Measurements from ENCODE around the gene SHLD3.
"Not testable (repeated sequence)": the region's sequence is repeated elsewhere in the genome, so short reads cannot be mapped to it uniquely, and the experiment has no call there.

The SHLD3 gene, protein sequence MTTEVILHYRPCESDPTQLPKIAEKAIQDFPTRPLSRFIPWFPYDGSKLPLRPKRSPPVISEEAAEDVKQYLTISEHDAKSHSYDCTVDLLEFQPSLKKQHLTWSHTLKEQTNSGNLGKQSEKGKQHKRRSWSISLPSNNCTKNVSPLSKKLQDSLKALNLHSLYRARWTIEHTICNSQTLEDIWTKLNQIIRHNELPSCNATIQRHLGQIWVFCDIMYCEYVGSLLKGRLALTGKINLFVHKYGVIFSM

DNA sequence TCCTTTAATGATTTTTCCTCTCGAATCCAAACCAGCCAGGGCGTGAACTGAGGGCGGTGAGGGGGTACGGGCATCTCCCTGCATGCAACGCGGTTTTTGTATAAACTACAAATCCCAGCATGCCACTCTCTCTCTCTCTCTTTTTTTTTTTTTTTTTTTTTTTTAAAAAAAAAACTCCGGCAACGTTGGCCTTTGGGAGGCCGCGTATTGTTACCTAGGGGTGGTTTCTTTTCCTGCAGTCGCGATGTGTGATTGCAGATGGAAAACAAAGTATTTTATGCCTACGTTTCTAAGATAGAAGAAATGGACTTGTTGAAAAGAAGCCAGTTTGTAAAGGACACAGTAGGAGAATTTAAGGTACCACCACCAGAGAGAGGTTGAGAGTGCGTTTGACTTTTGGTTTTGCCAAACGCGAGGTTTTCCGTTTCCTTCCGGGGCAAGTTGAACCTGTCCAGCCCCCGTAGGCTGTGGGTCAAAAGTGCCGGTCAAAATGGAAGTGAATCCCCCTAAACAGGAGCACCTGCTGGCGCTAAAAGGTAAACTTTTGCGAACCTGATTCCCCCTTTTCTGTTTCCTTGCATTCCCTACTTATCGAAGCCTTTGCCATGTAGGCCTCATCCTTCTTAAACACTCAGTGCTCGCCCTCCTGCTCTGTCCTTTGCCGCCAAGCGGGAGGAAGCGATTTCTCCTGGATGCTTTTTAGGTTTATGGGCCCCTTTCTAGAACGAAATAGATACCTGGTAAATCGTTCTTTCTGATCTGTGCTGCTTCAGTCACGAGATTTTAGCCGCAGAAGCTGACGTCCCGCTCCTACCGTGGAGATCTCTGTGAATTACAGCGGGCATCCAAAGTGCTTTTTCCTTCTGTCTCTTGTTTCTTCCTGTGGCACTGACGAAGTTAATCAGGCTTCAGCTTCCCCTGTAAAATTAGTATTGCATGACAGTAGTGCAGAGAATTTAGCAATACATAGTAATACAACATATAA is at the start of gene SHLD3, which contains the start of gene TRAPPC13:
SHLD3 (plus strand) TSS at position 457 of the 985 bp plus-strand sequence. CDS start 4,561 bp downstream, outside the sequence.
TRAPPC13 (plus strand) TSS at position 457 of the 985 bp plus-strand sequence; CDS start at position 491, 34 bp downstream.
- DNase-seq = peak; percentile 66

DNA sequence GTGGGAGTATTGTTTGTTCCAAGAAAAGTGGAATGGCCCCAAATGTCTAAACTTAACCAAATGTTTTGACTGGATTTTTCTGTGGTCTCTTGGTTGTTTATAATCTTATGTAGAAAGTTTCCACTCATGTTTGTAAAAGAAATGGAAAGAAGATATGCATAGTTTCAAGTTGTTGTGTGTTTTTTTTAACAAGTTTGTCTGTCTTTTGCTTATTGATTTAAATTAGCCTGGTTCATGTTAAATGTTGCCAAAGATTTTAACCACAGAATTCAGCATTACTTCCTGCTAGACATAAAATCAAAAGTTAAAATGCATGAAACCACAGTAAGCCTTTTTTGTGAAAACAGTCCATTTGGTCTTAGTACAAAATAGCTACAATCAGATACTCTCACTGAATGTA is 47.7 kb upstream of the SHLD3 start:
- DNase-seq = no peak

DNA sequence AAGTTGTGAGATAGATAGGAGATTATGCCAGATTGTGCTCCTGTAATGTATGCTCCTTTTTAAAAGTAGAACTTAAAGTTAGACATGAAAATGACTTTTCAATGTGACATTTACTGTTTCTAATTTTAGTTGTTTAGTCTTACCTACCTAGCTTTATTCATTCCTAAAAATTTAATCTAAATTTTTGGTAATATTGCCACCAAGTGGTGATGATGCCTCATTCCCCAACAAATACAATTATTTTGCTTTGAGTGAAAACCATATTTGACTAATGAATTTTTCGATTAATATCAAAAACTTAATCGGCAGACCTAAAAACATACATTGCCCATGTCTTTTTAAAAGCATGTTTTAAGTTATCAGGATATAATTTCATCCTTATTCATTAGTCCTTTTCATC is 36.1 kb upstream of the SHLD3 start:
- DNase-seq = no peak

DNA sequence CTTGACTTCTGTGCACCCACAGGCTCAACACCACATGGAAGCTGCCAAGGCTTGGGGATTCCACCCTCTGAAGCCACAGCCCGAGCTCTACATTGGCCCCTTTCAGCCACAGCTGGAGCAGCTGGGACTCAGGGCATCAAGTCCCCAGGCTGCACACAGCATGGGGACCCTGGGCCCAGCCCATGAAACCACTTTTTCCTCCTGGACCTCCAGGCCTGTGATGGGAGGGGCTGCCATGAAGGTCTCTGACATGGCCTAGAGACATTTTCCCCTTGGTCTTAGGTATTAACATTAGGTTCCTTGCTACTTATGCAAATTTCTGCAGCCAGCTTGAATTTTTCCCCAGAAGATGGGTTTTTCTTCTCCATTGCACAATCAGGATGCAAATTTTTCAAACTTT is 23.1 kb upstream of the SHLD3 start:
- DNase-seq = not testable (repeated sequence)

DNA sequence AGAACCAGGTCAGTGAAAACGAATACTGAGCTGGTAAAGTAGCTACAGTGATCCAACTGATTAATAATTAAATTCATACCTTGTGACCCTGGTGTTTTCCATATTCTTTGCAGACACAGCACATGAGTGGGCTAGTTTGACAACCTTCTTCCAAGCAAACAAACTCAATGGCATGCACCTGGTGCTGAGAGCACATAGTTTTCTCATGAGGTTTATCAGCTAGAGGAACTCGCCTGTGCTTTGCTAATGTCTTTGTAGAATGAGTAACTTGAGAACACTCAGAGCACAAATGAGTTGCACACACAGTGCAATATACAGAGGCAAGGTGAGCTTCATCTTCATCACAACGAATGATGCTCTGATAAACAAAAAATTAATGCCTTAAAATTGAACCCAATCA is 13.3 kb upstream of the SHLD3 start:
- DNase-seq = peak; percentile 65

DNA sequence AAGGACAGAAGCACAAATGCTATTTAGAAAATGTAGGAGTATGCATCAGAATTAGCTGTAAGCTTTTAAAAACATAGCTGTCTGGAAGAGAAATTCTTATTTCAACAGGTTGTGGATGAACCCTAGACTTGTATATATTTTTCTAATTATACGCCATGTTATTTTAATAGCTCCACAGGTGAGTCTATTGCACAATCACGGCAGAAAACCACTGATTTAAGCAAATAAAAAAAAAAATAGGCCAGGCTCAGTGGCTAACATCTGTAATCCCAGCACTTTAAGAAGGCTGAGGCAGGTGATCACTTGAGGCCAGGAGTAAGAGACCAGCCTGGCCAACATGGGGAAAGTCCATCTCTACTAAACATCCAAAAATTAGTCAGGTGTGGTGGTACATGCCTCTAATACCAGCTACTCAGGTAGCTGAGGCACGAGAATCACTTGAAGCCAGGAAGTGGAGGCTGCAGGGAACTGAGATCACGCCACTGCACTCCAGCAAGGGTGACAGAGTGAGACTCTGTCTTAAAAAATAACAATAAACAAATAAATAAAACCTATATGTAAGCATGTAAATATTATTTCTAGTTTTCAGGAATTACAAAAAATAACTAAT is 12.4 kb upstream of the SHLD3 start:
- DNase-seq = no peak

DNA sequence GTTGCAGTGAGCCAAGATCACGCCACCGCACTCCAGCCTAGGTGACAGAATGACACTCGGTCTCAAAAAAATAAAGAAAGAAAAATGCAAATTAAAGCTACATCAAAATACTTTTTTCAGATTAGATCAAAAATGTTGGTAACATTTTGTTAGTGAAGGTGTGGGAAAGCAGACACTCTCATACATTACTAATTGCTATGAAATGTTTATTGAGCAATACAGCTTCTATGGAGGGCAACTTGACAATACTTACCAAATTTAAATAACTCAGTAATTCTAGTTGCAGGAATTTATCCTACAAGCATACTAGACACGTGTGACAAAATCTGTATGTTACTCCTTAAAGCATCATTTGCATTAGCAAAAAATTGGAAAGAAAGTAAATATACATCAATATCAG is 4.8 kb upstream of the SHLD3 start:
- DNase-seq = no peak

DNA sequence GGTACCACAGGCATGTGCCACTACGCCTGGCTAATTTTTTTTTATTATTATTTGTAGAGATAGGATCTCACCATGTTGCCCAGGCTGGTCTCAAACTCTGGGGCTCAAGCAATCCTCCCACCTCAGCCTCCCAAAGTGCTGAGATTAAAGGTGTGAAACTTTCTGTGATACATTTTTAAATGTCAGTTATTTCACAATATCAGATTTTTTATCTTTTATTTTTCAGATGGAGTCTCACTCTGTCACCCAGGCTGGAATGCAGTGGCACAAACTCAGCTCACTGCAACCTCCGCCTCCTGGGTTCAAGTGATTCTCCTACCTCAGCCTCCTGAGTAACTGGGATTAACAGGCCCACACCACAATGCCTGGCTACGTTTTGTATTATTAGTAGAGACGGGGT is 2.9 kb upstream of the SHLD3 start:
- DNase-seq = not testable (repeated sequence)

DNA sequence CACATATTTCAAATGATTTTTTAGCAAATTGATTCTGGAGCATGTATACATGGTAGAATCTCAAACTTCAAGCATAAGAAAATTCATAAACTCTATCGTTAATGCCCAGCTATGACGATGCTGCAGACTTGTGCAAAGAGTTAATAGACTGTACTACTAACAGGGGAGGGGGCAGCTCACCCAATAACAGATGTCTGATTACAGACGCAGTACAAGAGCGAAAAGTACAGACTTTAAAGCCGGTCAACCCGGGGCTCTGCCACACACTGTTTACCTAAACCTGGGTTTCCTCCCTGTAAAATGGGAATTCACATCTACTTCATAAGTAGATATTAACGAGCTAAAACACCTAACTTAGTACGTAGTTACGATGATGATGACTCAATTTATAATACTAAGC is 1.3 kb upstream of the SHLD3 start:
- no peak for DNase-seq

DNA sequence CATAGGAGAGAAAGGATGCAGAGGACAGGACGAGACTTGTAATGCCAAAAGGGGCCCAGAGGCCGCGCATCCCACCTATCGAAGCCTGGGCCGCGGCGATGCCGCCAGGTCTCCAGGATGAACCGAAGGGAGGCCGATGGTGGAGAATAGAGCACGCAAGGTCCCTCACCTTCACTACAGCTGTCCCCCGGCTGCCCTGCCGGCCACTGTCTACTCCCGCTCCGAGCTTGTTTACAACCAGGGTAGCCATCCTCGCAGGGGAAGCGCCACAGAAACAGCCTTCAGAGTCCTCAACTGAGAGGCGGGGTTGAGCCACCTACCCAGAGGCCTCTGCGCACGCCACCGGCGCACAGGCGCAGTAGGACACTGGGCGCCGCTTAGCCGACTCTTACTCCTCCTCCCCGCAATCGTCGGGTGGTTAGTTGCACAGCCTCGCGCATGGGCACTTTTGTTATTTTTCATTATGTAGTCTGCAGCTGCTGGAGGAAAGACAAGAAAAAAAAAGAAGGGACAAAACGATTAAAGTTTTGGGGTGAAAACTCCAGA is 729 bp upstream of the SHLD3 start, which contains the start of gene TRIM23:
TRIM23 (minus strand) TSS at position 309 of the 546 bp plus-strand sequence; CDS start at position 250, 59 bp downstream.
- DNase-seq = peak; percentile 60

DNA sequence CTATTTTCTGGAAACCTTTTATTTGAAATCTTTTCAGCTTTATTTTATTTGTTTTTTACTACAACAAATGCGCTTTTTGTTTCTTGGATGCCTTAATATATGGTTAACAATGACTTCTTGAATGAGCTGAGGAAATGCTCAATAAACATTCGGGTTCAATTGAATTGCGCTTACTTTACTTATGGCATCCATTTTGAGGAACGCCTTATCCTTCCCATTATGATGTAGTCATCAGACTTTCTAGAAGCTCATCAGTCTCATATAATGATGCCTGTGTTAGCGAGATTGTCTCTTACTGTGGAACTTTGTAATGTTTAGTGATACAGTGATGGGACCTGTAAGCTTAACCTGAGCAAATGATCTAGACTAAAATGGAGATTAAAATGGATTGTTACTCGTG is 916 bp downstream of the SHLD3 start:
- no peak for DNase-seq

DNA sequence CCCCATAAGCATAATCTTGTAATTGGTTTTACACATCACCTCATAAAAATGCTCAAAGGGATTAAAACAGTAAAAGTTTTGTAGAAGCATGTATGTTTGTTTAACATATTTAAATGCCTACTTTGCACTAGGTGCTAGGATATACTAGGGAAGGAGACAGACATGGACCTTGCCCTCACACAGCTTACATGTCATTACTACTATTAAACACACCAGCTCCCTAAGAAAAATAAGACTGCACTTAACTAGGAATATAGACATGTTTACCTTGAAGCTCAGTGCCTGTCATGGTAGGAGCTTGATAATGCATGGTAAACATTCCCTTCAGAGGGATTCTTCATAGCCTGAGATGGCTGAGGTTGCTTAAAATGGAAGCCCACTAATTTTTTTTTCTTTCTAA is 6.2 kb downstream of the SHLD3 start:
- DNase-seq = no peak

DNA sequence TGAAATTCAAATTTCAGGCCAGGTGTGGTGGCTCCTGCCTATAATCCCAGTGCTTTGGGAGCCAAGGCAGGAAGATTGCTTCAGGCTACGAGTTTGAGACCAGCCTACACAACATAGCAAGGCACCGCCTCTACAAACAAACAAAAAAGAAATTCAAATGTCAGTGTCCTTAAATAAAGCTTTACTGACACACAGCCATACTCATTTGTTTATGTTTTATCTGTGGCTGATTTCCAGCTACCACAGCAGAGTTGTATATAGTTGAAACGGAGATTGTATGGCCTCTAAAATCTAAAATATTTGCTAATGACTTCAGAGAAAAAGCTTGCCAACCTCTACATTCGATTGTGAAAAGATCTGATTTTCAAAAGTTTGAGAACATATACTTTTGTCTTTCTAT is 15.4 kb downstream of the SHLD3 start:
- no peak for DNase-seq

DNA sequence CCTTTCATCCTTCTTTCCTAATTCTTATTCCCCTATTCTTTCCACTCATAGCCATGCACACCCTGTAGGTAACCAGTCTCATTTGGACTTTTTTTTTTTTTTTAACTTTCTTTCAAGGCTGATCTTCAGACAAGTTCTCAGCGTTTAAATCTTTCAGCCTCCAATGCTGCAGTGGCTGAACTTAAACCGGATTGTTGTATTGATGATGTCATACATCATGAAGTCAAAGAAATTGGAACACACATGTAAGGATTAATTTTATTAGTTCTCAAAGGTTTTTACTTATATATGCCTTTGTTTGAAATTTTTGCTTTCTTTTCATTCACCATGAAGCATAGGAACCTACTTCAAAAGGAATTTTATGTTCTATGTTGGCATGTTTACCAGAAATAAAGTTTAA is 22.1 kb downstream of the SHLD3 start:
- DNase-seq = no peak

DNA sequence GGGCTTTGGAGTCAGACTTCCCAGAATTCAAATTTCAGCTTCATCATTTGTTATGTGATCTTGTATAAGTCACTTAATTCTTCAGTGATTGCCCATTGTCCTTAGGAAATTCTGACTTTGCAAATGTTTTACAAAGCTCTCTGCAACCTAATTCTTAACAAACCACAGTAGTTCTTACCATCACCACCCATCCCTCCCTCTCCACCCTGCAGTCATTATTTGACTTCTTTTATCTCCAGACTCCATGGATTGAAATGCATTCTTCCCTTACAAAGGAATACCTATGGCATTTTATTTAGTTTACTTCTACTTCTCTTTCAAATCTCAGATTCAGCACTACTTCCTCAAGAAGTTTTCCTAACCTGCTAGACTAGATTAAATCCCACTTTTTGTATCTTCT is 23.1 kb downstream of the SHLD3 start:
- no peak for DNase-seq

DNA sequence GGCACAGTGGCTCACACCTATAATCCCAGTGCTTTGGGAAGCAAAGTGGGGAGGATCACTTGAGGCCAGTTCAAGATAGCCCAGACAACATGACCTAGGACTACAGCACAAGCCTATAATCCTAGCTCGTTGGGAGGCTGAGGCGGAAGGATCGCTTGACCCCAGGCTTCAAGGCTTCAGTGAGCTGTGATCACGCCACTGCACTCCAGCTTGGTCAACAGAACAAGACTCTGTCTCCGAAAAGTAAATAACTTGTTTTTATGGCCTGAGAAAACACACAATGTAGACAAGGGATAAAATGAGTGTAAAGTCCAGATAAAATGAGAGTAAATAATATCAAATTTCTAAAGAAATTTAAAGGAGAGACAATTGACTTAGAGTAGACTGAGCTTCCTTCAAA is 26.3 kb downstream of the SHLD3 start:
- DNase-seq = no peak

DNA sequence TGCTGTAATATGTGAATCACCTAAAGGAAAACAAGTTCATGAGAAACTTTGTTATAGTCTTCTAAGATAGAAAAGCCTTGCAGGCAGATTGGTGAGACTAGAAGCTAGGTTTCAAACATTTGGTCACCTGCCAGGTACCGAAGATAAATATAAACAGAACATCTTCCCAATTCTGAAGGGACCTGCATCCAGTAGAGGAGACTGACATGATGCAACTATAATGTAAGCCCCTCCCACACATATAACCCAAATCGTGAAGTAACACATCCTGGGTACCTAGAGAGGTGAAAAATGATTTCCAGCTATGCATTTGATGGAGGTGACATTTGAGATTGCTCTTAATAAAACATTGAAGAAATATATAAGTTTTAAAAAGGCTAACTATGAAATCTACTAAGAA is 29.9 kb downstream of the SHLD3 start:
- no peak for DNase-seq

DNA sequence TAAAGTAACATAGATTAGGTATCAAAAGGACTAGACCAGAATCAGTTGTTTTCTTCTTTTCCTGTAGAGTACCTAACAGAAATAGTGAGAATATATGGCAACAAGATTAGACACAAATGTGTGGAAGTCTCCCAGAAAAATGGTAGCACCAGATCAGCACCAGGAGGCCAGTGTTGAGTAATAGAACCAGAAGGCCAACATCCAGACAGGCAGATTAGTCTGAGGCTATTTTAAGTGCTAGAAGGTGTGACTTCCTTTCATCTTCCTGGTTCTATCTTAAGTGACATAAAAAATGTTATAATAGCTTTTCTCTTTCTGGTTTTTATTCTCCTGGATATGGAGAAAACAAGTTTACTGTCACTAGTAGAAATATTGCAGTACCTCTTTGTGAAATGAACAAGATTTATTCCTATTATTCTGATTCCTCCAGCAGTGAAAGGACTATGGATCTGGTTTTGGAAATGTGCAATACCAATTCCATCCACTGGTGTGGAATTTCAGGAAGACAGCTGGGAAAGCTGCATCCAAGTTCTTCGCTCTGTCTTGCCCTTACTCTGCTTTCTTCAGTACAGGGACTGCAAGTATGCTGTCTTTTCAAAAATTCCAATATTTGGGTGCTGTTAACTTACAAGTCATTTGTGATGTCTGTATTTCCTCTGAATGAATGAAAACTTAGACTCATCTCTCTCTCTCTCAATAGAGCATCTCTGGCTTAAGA is 39.1 kb downstream of the SHLD3 start:
- no peak for DNase-seq

DNA sequence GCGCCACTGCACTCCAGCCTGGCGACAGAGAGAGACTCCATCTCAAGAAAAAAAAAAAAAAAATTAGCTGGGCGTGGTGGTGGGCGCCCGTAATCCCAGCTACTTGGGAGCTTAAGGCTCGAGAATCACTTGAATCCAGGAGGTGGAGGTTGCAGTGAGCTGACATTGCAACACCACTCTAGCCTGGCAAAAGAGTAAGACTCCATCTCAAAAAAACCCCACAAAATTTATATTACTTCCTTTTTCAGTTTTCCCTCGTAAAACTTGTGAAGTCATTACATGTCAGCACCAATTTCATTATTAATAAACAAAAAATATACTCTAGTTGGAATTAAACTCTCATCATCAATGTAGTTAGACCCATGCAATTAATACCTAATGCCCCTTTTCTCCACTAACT is 43.9 kb downstream of the SHLD3 start:
- no peak for DNase-seq

DNA sequence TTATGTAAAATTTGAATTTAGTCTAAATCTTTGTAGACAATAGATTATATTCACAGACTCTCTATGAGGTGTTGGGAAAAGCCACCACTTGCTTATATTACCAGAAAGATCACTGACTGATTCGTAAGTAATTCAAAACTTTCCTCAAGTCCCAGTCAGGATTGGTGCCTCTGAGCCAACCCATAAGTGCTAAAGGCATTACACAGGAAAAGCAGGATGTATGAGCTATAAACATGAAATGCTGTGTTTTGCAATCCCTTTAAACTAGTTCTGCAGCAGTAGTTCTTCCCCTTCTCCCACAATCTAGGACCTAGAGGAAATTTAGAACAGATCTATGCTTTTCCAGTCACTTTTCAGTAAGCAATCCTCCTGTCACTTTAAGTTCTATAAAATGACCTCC is 48.0 kb downstream of the SHLD3 start:
- no peak for DNase-seq

DNA sequence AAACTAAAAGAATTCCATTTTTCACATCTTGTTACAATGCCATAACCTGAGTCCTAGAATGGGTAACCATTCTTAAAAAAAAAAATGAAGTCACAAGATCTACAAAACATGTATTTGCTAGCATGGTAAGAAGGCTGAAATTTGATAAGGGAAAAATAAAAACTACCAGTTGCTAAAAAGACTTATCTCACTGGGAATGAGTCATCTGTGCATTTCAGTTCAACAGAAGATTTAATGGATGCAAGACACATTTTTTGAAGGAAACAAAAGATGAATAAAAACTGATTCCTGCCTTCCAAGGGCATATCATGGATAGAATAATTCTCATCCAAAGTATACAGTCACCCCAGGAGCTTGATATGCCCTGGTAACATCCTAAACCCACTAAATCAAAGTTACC is 49.9 kb downstream of the SHLD3 start:
- DNase-seq = no peak

DNA sequence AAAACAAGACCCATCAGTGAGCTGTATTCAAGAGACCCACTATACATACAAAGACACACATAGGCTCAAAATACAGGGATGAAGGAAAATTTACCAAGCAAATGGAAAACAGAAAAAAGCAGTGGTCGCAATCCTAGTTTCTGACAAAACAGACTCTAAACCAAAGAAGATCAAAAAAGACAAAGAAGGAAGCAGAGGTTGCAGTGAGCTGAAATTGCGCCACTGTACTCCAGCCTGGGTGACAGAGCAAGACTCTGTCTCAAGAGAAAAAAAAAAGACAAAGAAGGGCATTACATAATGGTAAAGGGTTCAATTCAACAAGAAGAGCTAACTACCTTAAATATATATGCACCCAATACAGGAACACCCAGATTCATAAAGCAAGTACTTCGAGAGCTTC is 51.2 kb downstream of the SHLD3 start:
- DNase-seq = not testable (repeated sequence)

Data from DMS153 (cell line).